ENCODE data around the gene ALK. TPM values are rescaled to one million over a fixed set of nuclear protein-coding genes. Genes with fewer than 3 reads are reported as not detected.

ALK gene
- total RNA-seq, 1 experiment from 2014 or later = 0.87 TPM

- no peaks in the 10 kb centered on the region for H3K9me2 ChIP-seq (replicated peaks; ENCODE audit: low read length)
- BruUV-seq (replicated peaks) = no TSS peak
These were observed 30.2 kb upstream of the ALK start for GRCh38 chr2:29951576-29951975.

GRCh38 chr2:29950481-29950880 lies 29.1 kb upstream of the ALK start:
- no peaks in the 10 kb centered on the region for H3F3A ChIP-seq (ENCODE audit: low read length, unreplicated experiment)
- no peaks in the 10 kb centered on the region for H4K20me1 ChIP-seq (ENCODE audit: low read length)
- intact Hi-C loops (cut with micrococcal nuclease) = no loop called here
- ChIA-PET POLR2A (ENCODE audit: unreplicated experiment) (no interaction called here), CTCF (no interaction called here)
- H3K9ac ChIP-seq (ENCODE audit: low read length) = no peak overlapping the region
- H3K9me2 ChIP-seq (replicated peaks; ENCODE audit: low read length) = no peaks in the 10 kb centered on the region
- no peaks in the 10 kb centered on the region for H3K36me3 ChIP-seq (ENCODE audit: low read depth, low read length)
- no peak overlapping the region for H3K4me2 ChIP-seq (ENCODE audit: low read length)
- no peak overlapping the region for H3K4me3 ChIP-seq (ENCODE audit: low read length)
- BruUV-seq (replicated peaks) = no TSS peak
- H3K4me1 ChIP-seq (ENCODE audit: insufficient read depth, low read length) = no peaks in the 10 kb centered on the region
- peaks cover 55% of the 10 kb centered on the region for H3K27me3 ChIP-seq (ENCODE audit: low read length)
- H2AFZ ChIP-seq (ENCODE audit: low read length) = no peak overlapping the region
- no peak for DNase-seq
- ATAC-seq = no peak
- no peaks in the 10 kb centered on the region for H3K79me2 ChIP-seq (ENCODE audit: low read length)
- no peak for TF ChIP-seq EZH2 (IDR thresholded peaks at IDR 0.05; ENCODE audit: low read length, unreplicated experiment)
- no peak for TF ChIP-seq CTCF (conservative IDR thresholded peaks at IDR 0.05; ENCODE audit: low read depth, low read length)
- no peak for TF ChIP-seq EZH2phosphoT487 (IDR thresholded peaks at IDR 0.05; ENCODE audit: borderline replicate concordance, low read length)
- H3K27ac ChIP-seq (ENCODE audit: low read length) = no peak overlapping the region
- no peaks in the 10 kb centered on the region for H3K9me3 ChIP-seq (ENCODE audit: low read length)

More at GRCh38 chr2:29951576-29951975, 30.2 kb upstream of the ALK start:
- Histone ChIP-seq H3K79me2 (ENCODE audit: low read length) (no peaks in the 10 kb centered on the region), H3K4me2 (ENCODE audit: low read length) (no peak overlapping the region), H3K27me3 (ENCODE audit: low read length) (peaks cover 54% of the 10 kb centered on the region), H3K4me1 (ENCODE audit: insufficient read depth, low read length) (no peaks in the 10 kb centered on the region), H3K9ac (ENCODE audit: low read length) (no peak overlapping the region), H3K9me3 (ENCODE audit: low read length) (no peaks in the 10 kb centered on the region), H2AFZ (ENCODE audit: low read length) (no peak overlapping the region), H3K4me3 (ENCODE audit: low read length) (no peak overlapping the region), H3K36me3 (ENCODE audit: low read depth, low read length) (no peaks in the 10 kb centered on the region), H3K27ac (ENCODE audit: low read length) (no peak overlapping the region), H4K20me1 (ENCODE audit: low read length) (no peaks in the 10 kb centered on the region), H3F3A (ENCODE audit: low read length, unreplicated experiment) (no peaks in the 10 kb centered on the region)
- POLR2A ChIA-PET (ENCODE audit: unreplicated experiment) = no interaction called here
- CTCF ChIA-PET = no interaction called here
- no peak for ATAC-seq
- no peak for TF ChIP-seq CTCF (conservative IDR thresholded peaks at IDR 0.05; ENCODE audit: low read depth, low read length)
- no peak for TF ChIP-seq EZH2phosphoT487 (IDR thresholded peaks at IDR 0.05; ENCODE audit: borderline replicate concordance, low read length)
- TF ChIP-seq EZH2 (IDR thresholded peaks at IDR 0.05; ENCODE audit: low read length, unreplicated experiment) = no peak
- no peak for DNase-seq
- intact Hi-C loops (cut with micrococcal nuclease) = no loop called here

- H3K4me3 ChIP-seq (ENCODE audit: low read length) = no peak overlapping the region
- H3K79me2 ChIP-seq (ENCODE audit: low read length) = no peaks in the 10 kb centered on the region
- H3K9me2 ChIP-seq (replicated peaks; ENCODE audit: low read length) = no peaks in the 10 kb centered on the region
- no peaks in the 10 kb centered on the region for H3K36me3 ChIP-seq (ENCODE audit: low read depth, low read length)
- POLR2A ChIA-PET (ENCODE audit: unreplicated experiment) = no interaction called here
- no TSS peak for BruUV-seq (replicated peaks)
- no peaks in the 10 kb centered on the region for H3K4me1 ChIP-seq (ENCODE audit: insufficient read depth, low read length)
- H3K9ac ChIP-seq (ENCODE audit: low read length) = no peak overlapping the region
- intact Hi-C loops (cut with micrococcal nuclease) = no loop called here
- no peaks in the 10 kb centered on the region for H3K9me3 ChIP-seq (ENCODE audit: low read length)
- TF ChIP-seq EZH2 (IDR thresholded peaks at IDR 0.05; ENCODE audit: low read length, unreplicated experiment) (no peak), EZH2phosphoT487 (IDR thresholded peaks at IDR 0.05; ENCODE audit: borderline replicate concordance, low read length) (no peak), CTCF (conservative IDR thresholded peaks at IDR 0.05; ENCODE audit: low read depth, low read length) (no peak)
- H2AFZ ChIP-seq (ENCODE audit: low read length) = no peak overlapping the region
- ATAC-seq (no peak), DNase-seq (no peak)
- H3F3A ChIP-seq (ENCODE audit: low read length, unreplicated experiment) = no peaks in the 10 kb centered on the region
- H3K27ac ChIP-seq (ENCODE audit: low read length) = no peak overlapping the region
- peaks cover 42% of the 10 kb centered on the region for H3K27me3 ChIP-seq (ENCODE audit: low read length)
- CTCF ChIA-PET = no interaction called here
- H4K20me1 ChIP-seq (ENCODE audit: low read length) = no peaks in the 10 kb centered on the region
- H3K4me2 ChIP-seq (ENCODE audit: low read length) = no peak overlapping the region
These were observed 27.7 kb upstream of the ALK start for GRCh38 chr2:29949042-29949441.
